GM18870 (cell line): ENCODE results near the gene RBM7.

Experiments
- ATAC-seq: cut with Tn5 transposase; IDR thresholded peaks from one replicate; pipeline ENCODE4 v1.9.1; 2021; ENCODE audit warnings: moderate library complexity; ENCODE audit not compliant: unreplicated experiment

Gene RBM7, protein sequence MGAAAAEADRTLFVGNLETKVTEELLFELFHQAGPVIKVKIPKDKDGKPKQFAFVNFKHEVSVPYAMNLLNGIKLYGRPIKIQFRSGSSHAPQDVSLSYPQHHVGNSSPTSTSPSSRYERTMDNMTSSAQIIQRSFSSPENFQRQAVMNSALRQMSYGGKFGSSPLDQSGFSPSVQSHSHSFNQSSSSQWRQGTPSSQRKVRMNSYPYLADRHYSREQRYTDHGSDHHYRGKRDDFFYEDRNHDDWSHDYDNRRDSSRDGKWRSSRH

DNA sequence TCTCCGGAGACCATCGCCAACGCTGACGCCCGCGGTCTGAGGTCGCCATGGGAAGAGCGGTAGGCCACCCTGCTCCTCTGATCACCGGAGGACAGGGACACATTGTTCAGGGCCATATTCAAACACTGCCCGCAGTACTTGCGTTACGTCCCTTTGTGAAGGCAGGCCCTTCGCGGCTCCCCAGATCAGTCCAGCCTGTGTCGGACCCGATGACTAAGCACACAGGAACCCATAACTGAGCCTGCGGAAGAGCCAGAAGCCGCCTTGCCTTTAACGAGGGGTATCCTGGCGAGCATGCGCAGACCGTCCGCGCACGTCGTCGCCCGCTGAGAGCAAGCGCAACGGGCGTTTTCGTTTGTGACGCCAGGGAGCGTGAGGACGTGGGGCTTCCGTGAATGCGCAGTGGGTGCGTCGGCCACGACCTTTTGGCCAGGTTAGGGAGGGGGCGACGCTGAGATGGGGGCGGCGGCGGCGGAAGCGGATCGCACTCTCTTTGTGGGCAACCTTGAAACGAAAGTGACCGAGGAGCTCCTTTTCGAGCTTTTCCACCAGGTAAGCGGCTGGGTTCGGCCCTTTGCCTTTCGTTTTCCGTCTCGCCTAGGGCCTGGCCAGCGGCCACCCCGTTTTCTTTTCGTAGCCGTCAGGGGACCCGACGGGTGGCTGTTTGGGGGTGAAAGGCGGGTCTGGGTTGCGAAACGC is at the start of gene RBM7, which contains the start of gene C11orf71:
RBM7 (plus strand) TSS at position 451 of the 699 bp plus-strand sequence; CDS start at position 457, 6 bp downstream.
C11orf71 (minus strand) TSS at position 296 of the 699 bp plus-strand sequence; CDS start at position 116, 180 bp downstream.
- ATAC-seq = peak; percentile 90

DNA sequence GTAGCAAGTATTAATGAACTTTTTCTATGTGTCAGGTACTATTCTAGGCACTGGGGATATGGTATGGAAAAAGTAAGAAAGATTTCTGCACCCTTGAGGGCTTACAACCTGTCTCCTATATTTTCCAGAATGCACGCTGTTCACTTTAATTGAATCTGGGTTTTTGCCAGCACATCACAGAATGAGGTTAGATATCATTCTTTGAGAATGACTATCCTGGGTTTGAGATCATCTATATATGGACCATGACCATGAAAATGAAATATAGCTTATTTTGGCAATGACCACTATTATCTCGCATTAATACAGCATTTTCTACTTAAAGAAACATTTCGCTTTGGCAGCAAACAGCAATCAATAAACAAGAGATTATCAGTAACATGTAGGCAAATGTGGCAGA is 47.0 kb upstream of the RBM7 start:
- ATAC-seq = no peak

DNA sequence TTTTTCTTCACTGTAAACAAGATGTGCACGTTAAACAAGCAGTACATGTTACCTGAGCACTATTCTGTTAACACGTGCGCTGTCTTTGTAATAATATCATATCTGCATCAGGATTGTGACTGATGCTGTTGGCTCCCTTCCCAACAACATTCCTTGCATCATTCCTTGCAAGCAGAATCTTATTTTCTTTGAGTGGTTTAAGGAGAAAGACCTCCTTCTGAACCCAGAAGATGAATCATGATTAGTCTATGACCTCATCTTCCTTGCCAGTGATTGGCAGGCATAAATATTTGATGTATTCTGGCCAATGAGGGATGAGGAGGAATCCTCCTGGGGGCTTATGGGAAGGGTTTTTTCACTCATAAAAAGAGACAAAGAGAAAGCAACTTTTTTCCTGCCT is 46.4 kb upstream of the RBM7 start:
- ATAC-seq = no peak

DNA sequence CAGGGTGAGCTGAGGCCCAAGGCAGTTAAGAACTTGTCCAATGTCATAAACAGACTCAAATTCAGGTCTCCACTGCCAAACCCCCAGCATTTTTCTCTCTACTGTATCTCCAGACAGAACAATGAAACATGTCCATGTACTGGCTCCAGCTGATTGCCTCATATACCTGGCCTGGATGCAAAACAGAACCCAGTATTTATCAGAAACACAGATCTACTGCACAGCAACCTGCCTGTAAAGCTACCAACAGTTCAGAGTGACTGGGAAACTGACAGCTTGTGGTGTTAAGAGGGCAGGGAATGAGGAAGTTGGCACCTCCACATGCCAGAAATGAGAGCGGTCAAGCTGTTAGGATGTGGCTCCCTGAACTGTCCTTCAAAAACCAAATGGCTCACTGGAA is 41.8 kb upstream of the RBM7 start:
- ATAC-seq = no peak

DNA sequence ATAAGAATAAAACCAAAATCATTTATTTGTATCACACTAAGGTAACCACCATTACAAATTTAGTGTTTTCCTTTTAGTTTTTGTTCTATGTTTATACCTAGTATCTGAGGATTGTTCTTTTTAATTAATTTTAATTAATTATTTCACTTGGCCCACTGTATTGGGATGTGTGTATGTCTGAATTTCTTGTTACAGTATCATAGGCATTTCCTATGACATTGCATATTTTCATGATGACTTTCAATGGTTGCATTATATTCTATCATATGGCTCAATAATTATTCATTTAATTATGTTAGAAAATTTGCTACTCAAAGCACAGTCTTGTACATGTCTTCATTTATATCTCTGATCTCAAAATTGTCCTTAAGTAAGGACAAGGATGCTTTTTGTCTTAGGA is 41.1 kb upstream of the RBM7 start:
- ATAC-seq = no peak

DNA sequence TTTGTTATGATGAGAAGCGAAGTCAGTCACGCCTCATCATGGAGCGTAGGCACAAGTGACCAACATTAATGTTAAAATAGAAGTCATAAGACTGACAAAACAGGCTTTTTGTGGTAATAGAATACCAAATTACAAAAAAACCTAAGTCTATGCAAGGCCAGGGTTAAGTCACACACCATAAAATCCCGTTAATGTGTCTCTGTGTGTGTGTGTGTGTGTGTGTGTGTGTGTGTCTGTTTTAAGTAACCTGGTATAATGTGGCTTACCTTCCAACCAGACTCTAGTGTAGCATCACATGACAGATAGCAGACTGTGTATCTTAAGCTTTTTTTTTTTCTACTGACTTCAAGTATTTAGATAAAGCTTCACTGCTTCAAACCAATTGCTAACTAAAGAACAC is 38.1 kb upstream of the RBM7 start:
- no peak for ATAC-seq

DNA sequence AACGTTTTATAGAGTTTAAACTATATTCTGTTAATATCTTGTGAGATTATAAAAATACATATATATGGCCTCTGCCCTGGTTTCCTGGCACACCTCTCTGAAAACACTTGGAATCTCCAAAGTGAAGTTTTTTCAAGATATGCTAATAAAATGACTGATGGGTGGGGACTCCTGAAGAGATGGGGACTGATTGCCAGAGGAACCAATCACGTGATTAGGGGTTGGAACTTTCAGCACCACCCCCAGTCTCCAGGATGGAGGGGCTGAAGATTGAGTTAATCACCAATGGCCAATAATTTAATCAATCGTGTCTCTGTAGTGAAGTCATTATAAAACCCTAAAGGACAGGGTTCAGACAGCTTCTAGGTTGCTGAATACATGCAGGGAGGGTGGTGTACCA is 37.5 kb upstream of the RBM7 start:
- ATAC-seq = no peak

DNA sequence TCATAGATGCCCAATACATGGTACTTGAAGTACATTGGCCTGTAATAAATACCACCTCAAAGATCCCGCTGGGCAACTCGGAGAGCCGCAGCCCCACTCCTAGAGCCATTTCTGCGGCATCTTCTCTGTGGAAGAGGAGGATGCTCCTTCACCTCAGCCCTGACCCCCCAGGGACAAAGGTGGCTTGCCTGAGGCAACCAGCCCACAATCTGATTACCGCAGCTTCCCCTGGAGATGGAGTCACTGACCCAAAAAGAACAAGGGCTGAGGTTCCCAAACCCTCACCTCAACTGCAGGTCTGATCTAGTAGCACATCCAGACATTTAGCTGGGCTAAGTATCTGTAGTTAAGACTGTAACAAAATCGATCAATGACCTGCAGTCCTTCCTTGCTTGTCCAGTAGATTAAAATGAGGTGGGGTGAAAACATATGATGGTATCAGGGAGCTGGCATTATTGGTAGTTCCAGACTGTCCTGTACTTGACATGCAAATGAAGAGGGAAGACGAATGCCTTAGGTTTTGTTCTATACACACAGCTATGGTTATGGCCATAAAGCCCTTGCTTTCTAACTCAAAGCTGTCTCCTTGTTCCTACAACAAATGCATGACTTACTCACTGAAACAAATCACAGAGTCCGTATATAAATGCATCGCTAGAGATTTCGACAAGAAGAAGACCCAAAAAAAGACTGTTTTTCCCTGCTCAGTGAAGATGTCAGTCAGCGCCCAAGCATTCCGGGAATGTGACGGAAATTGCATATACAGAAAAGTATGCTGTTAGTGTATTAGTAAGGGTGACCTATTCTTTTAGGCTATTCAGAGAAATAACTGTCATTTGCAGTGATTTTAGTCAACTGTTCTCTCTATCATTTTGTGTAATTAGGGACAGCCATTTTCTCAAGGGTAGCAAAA is 33.9 kb upstream of the RBM7 start:
- ATAC-seq = no peak

DNA sequence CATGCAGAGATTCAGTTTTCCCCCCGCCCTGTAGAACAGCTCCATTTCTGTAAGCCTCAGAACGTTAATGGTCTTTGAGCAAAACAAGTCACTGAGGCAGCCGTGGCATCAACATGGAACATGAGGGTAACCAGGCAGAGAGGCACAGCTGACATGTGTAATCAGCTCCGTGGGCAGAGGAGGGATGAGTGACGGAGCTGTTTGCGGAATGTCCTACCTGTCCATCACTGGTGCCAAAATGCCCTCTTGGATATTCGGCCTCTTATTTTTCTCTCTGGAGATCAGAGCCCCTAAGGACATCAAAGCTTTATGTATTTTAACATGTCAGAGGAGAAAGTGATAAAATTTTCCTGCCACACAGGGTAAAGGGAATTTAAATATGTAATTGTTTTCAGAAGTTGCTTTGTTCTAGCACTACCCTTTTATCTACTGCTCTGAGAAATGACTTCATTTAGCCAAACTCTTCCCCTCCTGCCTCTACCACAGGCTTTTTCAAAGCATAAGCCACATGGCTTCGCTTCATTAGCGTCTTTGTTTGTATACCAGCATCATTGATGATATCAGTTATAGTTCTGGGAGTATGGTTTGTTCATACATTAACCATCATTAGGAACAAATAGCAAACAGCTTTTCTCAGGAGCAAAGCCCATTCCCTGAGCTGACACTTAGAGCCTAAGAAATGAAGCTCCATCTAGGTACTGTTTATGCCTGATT is 33.1 kb upstream of the RBM7 start:
- no peak for ATAC-seq

DNA sequence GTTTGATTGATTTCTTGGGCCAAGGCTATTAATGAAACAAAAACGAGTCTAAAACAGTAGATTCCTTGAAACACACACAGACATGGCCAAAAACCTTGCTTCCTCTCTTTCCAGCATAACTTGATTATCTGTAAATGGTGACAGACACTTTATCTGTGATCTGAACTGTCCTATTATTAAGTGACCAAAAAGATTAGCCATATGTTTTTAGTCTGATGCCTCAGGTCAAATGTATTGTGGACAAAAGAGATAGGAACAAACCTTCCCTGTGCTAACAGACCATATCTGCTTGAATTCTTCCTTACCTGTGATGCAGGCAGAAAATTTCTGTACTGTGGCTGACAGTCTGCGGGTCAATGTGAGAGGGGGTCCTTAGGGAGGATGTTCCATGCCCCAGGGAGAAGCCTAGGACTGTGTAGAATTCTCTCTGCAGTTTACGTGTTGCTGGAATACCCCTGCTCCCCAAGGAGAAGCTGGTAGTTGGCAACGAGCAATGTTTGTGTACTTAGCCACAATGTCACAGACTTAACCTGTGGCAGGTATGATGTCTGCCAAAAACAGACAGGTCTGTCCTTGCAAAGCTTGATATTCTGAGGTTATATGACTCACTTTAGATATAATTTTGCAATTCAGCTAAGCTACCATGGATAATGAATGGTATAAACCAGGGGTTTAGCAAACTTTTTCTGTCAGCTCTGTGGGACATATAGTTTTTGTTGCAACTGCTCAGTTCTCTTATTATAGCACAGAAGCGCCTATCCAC is 31.4 kb upstream of the RBM7 start:
- ATAC-seq = no peak

DNA sequence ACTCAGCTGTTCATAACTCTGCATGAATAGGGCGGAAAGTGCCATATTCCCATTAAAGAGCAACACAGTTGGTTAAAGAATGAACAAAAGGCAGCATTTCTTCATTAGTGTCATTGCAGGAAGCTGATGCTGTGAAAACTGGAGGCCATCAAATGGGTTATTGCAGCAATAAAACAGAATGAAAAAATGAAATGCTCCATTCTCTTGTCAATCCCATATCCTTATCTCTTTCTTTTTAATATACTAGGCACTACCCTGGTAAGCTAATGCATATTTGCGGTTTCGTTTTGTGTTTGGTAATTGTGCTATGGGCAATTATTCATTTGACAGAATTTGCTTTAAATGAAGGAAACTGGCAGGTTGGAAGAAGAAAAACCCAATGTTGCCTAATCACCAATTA is 25.4 kb upstream of the RBM7 start:
- no peak for ATAC-seq

DNA sequence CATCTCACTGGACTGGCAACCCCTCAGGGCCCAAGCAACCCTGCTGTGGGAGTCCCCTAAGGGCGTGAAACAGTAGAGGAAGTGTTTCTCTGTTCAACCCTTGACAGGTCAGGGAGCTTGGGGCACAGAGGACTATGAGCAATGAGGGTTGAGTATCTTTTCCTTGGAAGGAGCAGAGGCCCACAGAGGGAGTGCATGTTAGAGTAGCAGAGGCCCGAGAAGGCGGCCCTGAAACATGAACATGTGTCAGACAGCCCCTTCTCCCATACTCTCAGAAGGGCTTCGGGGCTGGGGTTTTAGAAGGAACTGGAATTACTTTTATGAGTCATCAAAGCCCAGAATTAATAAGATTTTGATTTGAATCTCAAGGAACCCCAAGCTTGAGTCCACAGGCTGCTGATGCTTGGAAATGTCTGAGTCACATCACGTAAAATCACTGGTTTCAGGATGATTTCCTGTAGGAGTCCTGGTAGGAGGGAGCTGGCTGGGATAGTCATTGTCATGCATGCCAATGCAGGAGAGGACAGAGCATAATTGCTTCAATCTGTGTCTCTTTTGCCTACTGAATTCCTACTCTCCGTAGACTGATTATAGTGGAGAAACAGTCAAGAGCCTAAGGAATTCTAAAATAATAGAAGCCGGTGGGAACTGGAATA is 22.7 kb upstream of the RBM7 start:
- ATAC-seq = no peak

DNA sequence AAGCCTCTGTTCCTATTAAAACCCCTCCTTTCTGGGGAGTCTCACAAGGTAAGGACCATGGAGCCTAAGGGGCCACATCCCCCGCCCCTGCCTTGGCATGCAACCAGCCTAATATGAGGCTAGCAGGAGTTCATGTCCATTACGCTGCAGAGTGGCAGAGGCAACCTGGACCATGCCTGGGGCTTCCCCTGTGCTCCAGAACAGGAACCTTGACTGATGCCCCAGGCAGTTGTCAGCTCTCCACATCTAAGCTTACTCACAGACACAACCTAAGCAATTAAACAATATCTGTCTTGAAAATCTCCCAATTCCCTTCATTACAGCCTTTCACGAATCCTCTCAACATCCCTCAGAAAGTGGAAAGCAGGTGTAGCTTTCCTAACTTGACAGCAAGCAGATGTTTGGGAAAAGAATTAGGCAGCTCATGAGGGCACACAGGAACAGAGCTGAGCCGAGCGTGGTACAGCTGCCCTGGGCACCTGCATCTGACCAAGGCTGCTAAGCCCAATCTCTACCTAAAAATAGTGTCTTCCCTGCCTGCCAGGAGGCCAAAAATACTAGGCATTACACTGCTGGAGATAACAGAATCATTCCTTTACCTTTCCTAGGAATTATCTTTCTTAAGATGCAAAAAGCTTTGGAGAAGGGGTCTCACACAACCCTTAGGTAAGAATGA is 20.9 kb upstream of the RBM7 start:
- ATAC-seq = no peak

DNA sequence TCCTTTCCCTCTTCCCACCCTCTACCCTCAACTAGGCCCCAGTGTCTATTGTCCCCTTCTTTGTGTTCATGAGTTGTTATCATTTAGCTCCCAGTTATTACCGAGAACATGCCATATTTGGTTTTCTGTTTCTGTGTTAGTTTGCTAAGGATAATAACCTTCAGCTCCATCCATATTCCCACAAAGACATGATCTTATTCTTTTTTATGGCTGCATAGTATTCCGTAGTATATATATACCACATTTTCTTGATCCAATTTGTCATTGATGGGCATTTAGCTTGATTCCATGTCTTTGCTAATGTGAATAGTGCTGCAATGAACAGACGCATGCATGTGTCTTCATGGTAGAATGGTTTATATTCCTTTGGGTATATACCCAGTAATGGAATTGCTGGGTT is 18.0 kb upstream of the RBM7 start:
- no peak for ATAC-seq

DNA sequence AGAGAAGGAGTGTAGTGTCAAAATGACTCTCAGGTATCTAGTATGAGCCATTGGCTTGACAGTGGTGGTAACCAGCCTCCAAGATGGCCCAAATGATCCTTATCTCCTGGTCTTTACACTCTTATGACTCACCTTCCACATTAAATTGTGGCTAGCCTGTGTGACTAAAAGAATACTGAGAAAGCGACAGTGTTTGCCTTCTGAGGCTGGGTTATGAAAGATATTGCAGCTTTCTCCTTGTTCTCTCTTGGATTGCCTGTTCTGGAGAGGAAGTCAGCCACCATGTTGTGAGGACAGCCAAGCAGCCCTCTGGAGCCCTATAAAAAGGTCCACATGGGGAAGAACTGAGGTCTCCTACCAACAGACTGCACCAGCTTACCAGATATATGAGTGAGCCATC is 16.0 kb upstream of the RBM7 start:
- no peak for ATAC-seq

DNA sequence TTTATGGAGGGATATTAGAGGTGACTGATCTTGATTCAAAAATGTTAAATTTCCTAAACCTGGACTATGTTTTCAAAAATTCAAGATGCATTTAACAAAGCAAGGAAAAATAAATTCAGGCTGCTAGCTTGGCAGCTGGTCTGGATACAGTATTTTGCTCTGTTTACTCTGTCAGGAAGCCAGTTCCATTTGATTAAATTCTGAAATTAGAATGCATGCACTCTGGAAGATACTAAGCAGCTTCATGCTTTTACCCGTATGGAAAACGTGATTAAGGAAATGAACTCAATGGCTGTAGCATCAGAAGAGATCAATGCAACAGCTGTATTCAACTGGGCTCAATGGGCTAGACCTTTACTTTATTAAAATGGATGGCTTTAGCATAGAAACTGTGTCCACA is 14.3 kb upstream of the RBM7 start:
- no peak for ATAC-seq

DNA sequence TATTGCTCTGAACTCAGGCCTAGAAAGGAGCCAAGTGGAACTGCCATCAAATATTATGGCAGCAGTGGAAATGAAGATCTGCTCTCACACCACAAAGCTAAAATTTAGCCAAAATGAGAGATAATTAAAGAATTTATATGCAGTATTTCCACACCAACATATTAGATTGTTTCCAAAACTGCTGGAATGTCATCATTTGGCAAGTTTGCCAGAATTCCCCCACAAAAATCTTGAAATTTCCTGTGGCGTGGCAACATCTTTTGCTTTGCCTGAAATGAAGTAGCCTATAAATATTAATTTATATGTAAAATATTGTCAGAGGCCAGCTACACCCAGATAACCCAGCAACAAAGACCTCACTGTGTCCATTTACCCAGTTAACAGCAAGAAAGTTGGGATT is 13.9 kb upstream of the RBM7 start:
- ATAC-seq = no peak

DNA sequence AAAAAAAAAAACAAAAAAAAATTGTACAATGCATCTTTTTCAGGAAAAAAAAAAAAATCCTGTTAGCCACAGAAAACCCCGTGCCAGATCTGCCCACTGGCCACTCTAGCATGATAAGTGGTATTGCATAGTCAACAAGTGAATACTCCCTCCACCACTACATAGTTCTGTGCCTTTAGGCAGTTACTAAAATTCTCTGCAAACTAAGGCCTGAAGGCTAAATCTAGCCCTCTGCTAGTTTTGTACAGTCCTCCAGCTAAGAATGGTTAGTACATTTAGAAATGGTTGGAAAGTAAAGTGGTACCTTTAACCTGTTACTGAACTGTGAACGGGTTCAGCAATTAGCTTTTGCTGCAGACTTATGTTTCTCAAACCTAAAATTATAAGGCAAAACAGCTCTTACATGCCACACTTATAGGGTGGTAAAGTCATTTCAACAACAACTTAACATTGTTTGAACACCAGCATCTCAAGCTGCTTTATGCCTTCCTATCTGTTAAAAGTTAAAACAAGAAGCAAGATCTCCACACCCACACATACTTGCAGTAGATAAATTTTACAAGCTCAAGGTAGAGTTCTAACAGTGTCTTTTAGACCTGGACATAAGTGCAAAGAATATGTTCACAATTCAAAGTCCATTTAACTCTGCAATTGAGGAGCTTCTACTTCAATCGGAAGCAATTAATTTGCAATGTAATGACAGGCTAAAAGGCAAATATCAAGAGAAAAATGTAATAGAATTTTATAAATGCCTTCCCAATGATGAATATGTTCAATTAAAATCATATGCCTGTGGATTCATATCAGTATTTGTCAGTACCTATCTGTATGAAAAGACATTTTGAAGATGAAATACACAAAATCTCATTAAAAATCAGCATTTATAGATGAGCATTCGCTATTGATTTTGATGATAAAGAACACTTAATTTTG is 7.5 kb upstream of the RBM7 start:
- ATAC-seq = no peak
